ENCODE measurements around the gene MYO5B. TPM values are rescaled to one million over a fixed set of nuclear protein-coding genes. Genes with fewer than 3 reads are reported as not detected.
"Not testable (repeated sequence)": the region's sequence is repeated elsewhere in the genome, so short reads cannot be mapped to it uniquely, and the experiment has no call there.

Gene MYO5B
- total RNA-seq, 2 experiments from 2014 or later, result not detected

GRCh38 chr18:49804096-49804495, 390.9 kb downstream of the MYO5B start:
- no peak for DNase-seq (ENCODE audit: low spot score)
- TF ChIP-seq, protein P1, sequence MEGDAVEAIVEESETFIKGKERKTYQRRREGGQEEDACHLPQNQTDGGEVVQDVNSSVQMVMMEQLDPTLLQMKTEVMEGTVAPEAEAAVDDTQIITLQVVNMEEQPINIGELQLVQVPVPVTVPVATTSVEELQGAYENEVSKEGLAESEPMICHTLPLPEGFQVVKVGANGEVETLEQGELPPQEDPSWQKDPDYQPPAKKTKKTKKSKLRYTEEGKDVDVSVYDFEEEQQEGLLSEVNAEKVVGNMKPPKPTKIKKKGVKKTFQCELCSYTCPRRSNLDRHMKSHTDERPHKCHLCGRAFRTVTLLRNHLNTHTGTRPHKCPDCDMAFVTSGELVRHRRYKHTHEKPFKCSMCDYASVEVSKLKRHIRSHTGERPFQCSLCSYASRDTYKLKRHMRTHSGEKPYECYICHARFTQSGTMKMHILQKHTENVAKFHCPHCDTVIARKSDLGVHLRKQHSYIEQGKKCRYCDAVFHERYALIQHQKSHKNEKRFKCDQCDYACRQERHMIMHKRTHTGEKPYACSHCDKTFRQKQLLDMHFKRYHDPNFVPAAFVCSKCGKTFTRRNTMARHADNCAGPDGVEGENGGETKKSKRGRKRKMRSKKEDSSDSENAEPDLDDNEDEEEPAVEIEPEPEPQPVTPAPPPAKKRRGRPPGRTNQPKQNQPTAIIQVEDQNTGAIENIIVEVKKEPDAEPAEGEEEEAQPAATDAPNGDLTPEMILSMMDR (conservative IDR thresholded peaks at IDR 0.05; ENCODE audit: low read length), result no peak
- TF ChIP-seq EZH2phosphoT487 (IDR thresholded peaks at IDR 0.05; ENCODE audit: borderline replicate concordance, low read depth, low read length), result no peak
- H3K27ac ChIP-seq (ENCODE audit: low read depth, low read length, poor library complexity, severe bottlenecking), result no peak overlapping the region
- no peak overlapping the region for H2AFZ ChIP-seq (ENCODE audit: low read length)
- intact Hi-C loops (cut with micrococcal nuclease; ENCODE audit: unreplicated experiment), result no loop called here
- BruUV-seq (replicated peaks), result no TSS peak
- CTCF ChIA-PET (ENCODE audit: unreplicated experiment), result no interaction called here
- H3K36me3 ChIP-seq (ENCODE audit: insufficient read depth, low read length), result peaks cover 12% of the 10 kb centered on the region
- H3K79me2 ChIP-seq (ENCODE audit: insufficient read depth, low read depth, low read length), result peaks cover 13% of the 10 kb centered on the region
- H3K4me1 ChIP-seq (ENCODE audit: insufficient read depth, low read length, poor library complexity, severe bottlenecking), result no peaks in the 10 kb centered on the region
- no peak overlapping the region for H3K4me2 ChIP-seq (ENCODE audit: low read length)
- no peak overlapping the region for H3K4me3 ChIP-seq (ENCODE audit: low read depth, low read length, poor library complexity, severe bottlenecking)
- POLR2A ChIA-PET, result no interaction called here
- no peaks in the 10 kb centered on the region for H4K20me1 ChIP-seq (ENCODE audit: insufficient read depth, low read length)
- no peaks in the 10 kb centered on the region for H3K9me2 ChIP-seq (ENCODE audit: insufficient read depth, low read length)
- H3K9me3 ChIP-seq (ENCODE audit: low read length), result no peaks in the 10 kb centered on the region

DNA sequence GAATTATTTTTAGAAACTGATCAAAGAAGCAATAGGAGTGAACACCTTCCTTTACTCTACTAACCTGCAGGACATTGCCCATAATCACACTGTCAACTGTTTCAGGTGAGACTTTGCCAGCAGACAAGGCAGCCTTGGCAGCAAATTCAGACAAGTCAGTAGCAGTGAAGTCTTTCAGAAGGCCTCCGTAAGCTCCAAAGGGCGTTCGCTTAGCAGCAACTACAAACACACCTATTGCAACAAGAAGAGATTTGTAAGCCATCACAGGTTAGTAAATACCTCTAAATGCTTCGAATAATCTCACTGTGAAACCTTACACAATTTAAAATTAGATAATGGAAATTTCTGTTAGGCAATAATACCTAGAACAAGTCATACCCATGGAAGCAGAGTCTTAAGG, 392.3 kb downstream of the MYO5B start:
- ChIA-PET POLR2A (interaction anchor here (0.7 kb wide), 1 partner anchor 197 kb away, joined by 4 read pairs; no protein-coding TSS in a partner anchor), CTCF (ENCODE audit: unreplicated experiment) (no interaction called here)
- H3K4me2 ChIP-seq (ENCODE audit: low read length), result no peak overlapping the region
- no peak overlapping the region for H2AFZ ChIP-seq (ENCODE audit: low read length)
- no peaks in the 10 kb centered on the region for H3K4me1 ChIP-seq (ENCODE audit: insufficient read depth, low read length, poor library complexity, severe bottlenecking)
- H4K20me1 ChIP-seq (ENCODE audit: insufficient read depth, low read length), result no peaks in the 10 kb centered on the region
- intact Hi-C loops (cut with micrococcal nuclease; ENCODE audit: unreplicated experiment), result no loop called here
- H3K79me2 ChIP-seq (ENCODE audit: insufficient read depth, low read depth, low read length), result peaks cover 13% of the 10 kb centered on the region
- no peak for DNase-seq (ENCODE audit: low spot score)
- H3K9me2 ChIP-seq (ENCODE audit: insufficient read depth, low read length), result no peaks in the 10 kb centered on the region
- no peak overlapping the region for H3K4me3 ChIP-seq (ENCODE audit: low read depth, low read length, poor library complexity, severe bottlenecking)
- TF ChIP-seq EZH2phosphoT487 (IDR thresholded peaks at IDR 0.05; ENCODE audit: borderline replicate concordance, low read depth, low read length), result no peak
- TF ChIP-seq, protein P1 (conservative IDR thresholded peaks at IDR 0.05; ENCODE audit: low read length), result no peak
- H3K36me3 ChIP-seq (ENCODE audit: insufficient read depth, low read length), result peaks cover 12% of the 10 kb centered on the region
- BruUV-seq (replicated peaks), result no TSS peak
- H3K9me3 ChIP-seq (ENCODE audit: low read length), result no peaks in the 10 kb centered on the region
- H3K27ac ChIP-seq (ENCODE audit: low read depth, low read length, poor library complexity, severe bottlenecking), result no peak overlapping the region

GRCh38 chr18:49800491-49800890, 394.5 kb downstream of the MYO5B start:
- DNase-seq (ENCODE audit: low spot score); CTCF ChIA-PET (ENCODE audit: unreplicated experiment); H3K27ac ChIP-seq (ENCODE audit: low read depth, low read length, poor library complexity, severe bottlenecking); H3K79me2 ChIP-seq (ENCODE audit: insufficient read depth, low read depth, low read length); H3K4me3 ChIP-seq (ENCODE audit: low read depth, low read length, poor library complexity, severe bottlenecking); H3K9me2 ChIP-seq (ENCODE audit: insufficient read depth, low read length); H3K4me1 ChIP-seq (ENCODE audit: insufficient read depth, low read length, poor library complexity, severe bottlenecking); H2AFZ ChIP-seq (ENCODE audit: low read length); POLR2A ChIA-PET; BruUV-seq (replicated peaks); H4K20me1 ChIP-seq (ENCODE audit: insufficient read depth, low read length); H3K4me2 ChIP-seq (ENCODE audit: low read length); intact Hi-C loops (cut with micrococcal nuclease; ENCODE audit: unreplicated experiment); H3K9me3 ChIP-seq (ENCODE audit: low read length): not testable (repeated sequence)
- peaks cover 23% of the 10 kb centered on the region for H3K36me3 ChIP-seq (ENCODE audit: insufficient read depth, low read length)

GRCh38 chr18:49799806-49800205, 395.1 kb downstream of the MYO5B start:
- DNase-seq (ENCODE audit: low spot score); H3K4me1 ChIP-seq (ENCODE audit: insufficient read depth, low read length, poor library complexity, severe bottlenecking); H2AFZ ChIP-seq (ENCODE audit: low read length); BruUV-seq (replicated peaks); H3K4me3 ChIP-seq (ENCODE audit: low read depth, low read length, poor library complexity, severe bottlenecking); H3K4me2 ChIP-seq (ENCODE audit: low read length); H3K9me2 ChIP-seq (ENCODE audit: insufficient read depth, low read length); intact Hi-C loops (cut with micrococcal nuclease; ENCODE audit: unreplicated experiment); POLR2A ChIA-PET; H4K20me1 ChIP-seq (ENCODE audit: insufficient read depth, low read length); H3K9me3 ChIP-seq (ENCODE audit: low read length); CTCF ChIA-PET (ENCODE audit: unreplicated experiment); H3K27ac ChIP-seq (ENCODE audit: low read depth, low read length, poor library complexity, severe bottlenecking); H3K79me2 ChIP-seq (ENCODE audit: insufficient read depth, low read depth, low read length): not testable (repeated sequence)
- peaks cover 28% of the 10 kb centered on the region for H3K36me3 ChIP-seq (ENCODE audit: insufficient read depth, low read length)
